Measurements from ENCODE around the gene DNMT3B.
"Not testable (repeated sequence)": the region's sequence is repeated elsewhere in the genome, so short reads cannot be mapped to it uniquely, and the experiment has no call there.

The DNMT3B gene

GRCh38 chr20:32762754-32763201 lies 593 bp downstream of the DNMT3B start:
- no peak for DNase-seq (ENCODE audit: insufficient read length, low spot score)
- FAIRE-seq: no peak

GRCh38 chr20:32763202-32764004 lies 1.2 kb downstream of the DNMT3B start:
- no peak for FAIRE-seq
- no peak for DNase-seq (ENCODE audit: insufficient read length, low spot score)

GRCh38 chr20:32764005-32764960 lies 2.1 kb downstream of the DNMT3B start:
- FAIRE-seq (no peak), DNase-seq (ENCODE audit: insufficient read length, low spot score) (no peak)

GRCh38 chr20:32765230-32765875 lies 3.2 kb downstream of the DNMT3B start:
- not testable (repeated sequence) for FAIRE-seq; DNase-seq (ENCODE audit: insufficient read length, low spot score)

GRCh38 chr20:32767418-32768198 lies 5.4 kb downstream of the DNMT3B start:
- no peak for FAIRE-seq
- no peak for DNase-seq (ENCODE audit: insufficient read length, low spot score)

- no peak for DNase-seq (ENCODE audit: insufficient read length, low spot score)
These were observed 9.9 kb downstream of the DNMT3B start for GRCh38 chr20:32772046-32772445.

GRCh38 chr20:32773223-32773622 lies 11.0 kb downstream of the DNMT3B start:
- FAIRE-seq: no peak
- DNase-seq (ENCODE audit: insufficient read length, low spot score): no peak

More at GRCh38 chr20:32772046-32772445, 9.9 kb downstream of the DNMT3B start:
- no peak for FAIRE-seq

- FAIRE-seq (no peak), DNase-seq (ENCODE audit: insufficient read length, low spot score) (no peak)
These were observed 11.7 kb downstream of the DNMT3B start for GRCh38 chr20:32773855-32774254.

- DNase-seq (ENCODE audit: insufficient read length, low spot score) (no peak), FAIRE-seq (no peak)
These were observed 13.3 kb downstream of the DNMT3B start for GRCh38 chr20:32775336-32775991.

- DNase-seq (ENCODE audit: insufficient read length, low spot score) (no peak), FAIRE-seq (no peak)
These were observed 15.2 kb downstream of the DNMT3B start for GRCh38 chr20:32777177-32777956.

GRCh38 chr20:32779500-32780211 lies 17.5 kb downstream of the DNMT3B start:
- FAIRE-seq: no peak
- DNase-seq (ENCODE audit: insufficient read length, low spot score): no peak

- FAIRE-seq: no peak
- no peak for DNase-seq (ENCODE audit: insufficient read length, low spot score)
These were observed 18.1 kb downstream of the DNMT3B start for GRCh38 chr20:32780278-32780677.

- FAIRE-seq (no peak), DNase-seq (ENCODE audit: insufficient read length, low spot score) (no peak)
These were observed 18.8 kb downstream of the DNMT3B start for GRCh38 chr20:32780749-32781655.

GRCh38 chr20:32784369-32785080 lies 22.3 kb downstream of the DNMT3B start:
- FAIRE-seq: no peak
- DNase-seq (ENCODE audit: insufficient read length, low spot score): no peak

GRCh38 chr20:32786059-32786760 lies 24.0 kb downstream of the DNMT3B start:
- no peak for FAIRE-seq
- no peak for DNase-seq (ENCODE audit: insufficient read length, low spot score)

- DNase-seq (ENCODE audit: insufficient read length, low spot score): no peak
These were observed 25.0 kb downstream of the DNMT3B start for GRCh38 chr20:32787168-32787567.

More at GRCh38 chr20:32787168-32787567, 25.0 kb downstream of the DNMT3B start:
- no peak for FAIRE-seq
